CD14-positive monocyte (primary cell): Measurements from ENCODE around the gene MALRD1. TPM values are rescaled to one million over a fixed set of nuclear protein-coding genes. Genes with fewer than 3 reads are reported as not detected.

ENCODE experiments used
- DNase-seq, 3 donors: peaks; one replicate each; pipeline ENCODE4 v3.0.0-alpha.2; 2011 to 2022
- H2AFZ ChIP-seq: 2 replicates; pipeline ENCODE4 v1.6.0; 2012; ENCODE audit warnings: mild to moderate bottlenecking, low read depth, low read length, inconsistent platforms; ENCODE audit not compliant: insufficient read depth, poor library complexity, severe bottlenecking
- H3K27ac ChIP-seq, 2 donors: 1 replicate in 1 of 2; 2 replicates in 1 of 2; pipeline ENCODE4 v1.5.1; 2012 to 2013; ENCODE audit warnings: low read length in 2 of 2, control low read depth in 1 of 2, inconsistent platforms in 1 of 2, low read depth in 1 of 2, mild to moderate bottlenecking in 1 of 2
- H3K27me3 ChIP-seq, 2 donors: one replicate each; pipeline versions ENCODE4 v1.6.0 to v1.6.1; 2011 to 2013; ENCODE audit warnings: low read length in 2 of 2; ENCODE audit not compliant: control insufficient read depth in 2 of 2, insufficient read depth in 2 of 2
- H3K36me3 ChIP-seq, 2 donors: replicated peaks in 1 of 2; 1 replicate in 1 of 2; 2 replicates in 1 of 2; pipeline versions ENCODE4 v1.5.1 to v1.6.1; 2012 to 2013; ENCODE audit warnings: low read length in 2 of 2, control low read depth in 1 of 2, inconsistent platforms in 1 of 2, mild to moderate bottlenecking in 1 of 2; ENCODE audit not compliant: insufficient read depth in 2 of 2, control insufficient read depth in 1 of 2
- H3K4me1 ChIP-seq, 2 donors: 1 replicate in 1 of 2; 2 replicates in 1 of 2; pipeline versions ENCODE4 v1.5.1 to v1.6.1; 2012 to 2013; ENCODE audit warnings: low read length in 2 of 2, control low read depth in 1 of 2, inconsistent platforms in 1 of 2, mild to moderate bottlenecking in 1 of 2, moderate library complexity in 1 of 2; ENCODE audit not compliant: insufficient read depth in 2 of 2, control insufficient read depth in 1 of 2
- H3K4me2 ChIP-seq: replicated peaks from 2 replicates; pipeline ENCODE3; 2012; ENCODE audit warnings: low read length, moderate library complexity, mild to moderate bottlenecking; ENCODE audit not compliant: poor library complexity, severe bottlenecking; ENCODE audit errors: extremely low read depth
- H3K4me3 ChIP-seq, 3 experiments: fragments of 200-600 bp in 1 of 3; sonication (generic) in 1 of 3; replicated peaks in 1 of 3; 1 replicate in 2 of 3; 2 replicates in 1 of 3; pipeline ENCODE4 v1.5.1; 2011 to 2013; ENCODE audit warnings: low read length in 3 of 3, mild to moderate bottlenecking in 3 of 3, control low read depth in 2 of 3, low read depth in 2 of 3, inconsistent platforms in 1 of 3, moderate library complexity in 1 of 3
- H3K79me2 ChIP-seq: 2 replicates; pipeline ENCODE4 v1.6.0; 2012; ENCODE audit warnings: mild to moderate bottlenecking, control low read depth, inconsistent platforms, low read length, moderate library complexity; ENCODE audit not compliant: insufficient read depth
- H3K9ac ChIP-seq: 2 replicates; pipeline ENCODE4 v1.6.0; 2017; ENCODE audit warnings: low read length, mild to moderate bottlenecking; ENCODE audit not compliant: insufficient read depth, poor library complexity, severe bottlenecking
- H3K9me3 ChIP-seq, 2 donors: replicated peaks in 1 of 2; 1 replicate in 1 of 2; 2 replicates in 1 of 2; pipeline versions ENCODE4 v1.5.1 to v1.6.1; 2012 to 2013; ENCODE audit warnings: low read length in 2 of 2, control low read depth in 1 of 2; ENCODE audit not compliant: control insufficient read depth in 1 of 2, insufficient read depth in 1 of 2
- H4K20me1 ChIP-seq: 2 replicates; pipeline ENCODE4 v1.6.0; 2012; ENCODE audit warnings: mild to moderate bottlenecking, low read length, control low read depth, moderate library complexity; ENCODE audit not compliant: insufficient read depth
- H3K27ac Mint-ChIP-seq, 7 donors: one replicate each; pipeline ENCODE4 v1.8.0; 2020; ENCODE audit warnings: mild to moderate bottlenecking in 7 of 7, mixed read lengths in 7 of 7, moderate library complexity in 6 of 7, inconsistent platforms in 2 of 7
- H3K27me3 Mint-ChIP-seq, 3 donors: one replicate each; pipeline ENCODE4 v1.8.0; 2021 to 2022; ENCODE audit warnings: low read depth in 3 of 3, mild to moderate bottlenecking in 3 of 3, mixed read lengths in 3 of 3, moderate library complexity in 3 of 3, inconsistent platforms in 1 of 3
- H3K36me3 Mint-ChIP-seq, 2 donors: one replicate each; pipeline ENCODE4 v1.8.0; 2020; ENCODE audit warnings: mixed read lengths in 2 of 2, inconsistent platforms in 1 of 2, mild to moderate bottlenecking in 1 of 2
- H3K4me1 Mint-ChIP-seq: one replicate; pipeline ENCODE4 v1.8.0; 2020; ENCODE audit warnings: mild to moderate bottlenecking, mixed read lengths
- H3K4me3 Mint-ChIP-seq, 2 donors: one replicate each; pipeline ENCODE4 v1.8.0; 2020; ENCODE audit warnings: mild to moderate bottlenecking in 2 of 2, mixed read lengths in 2 of 2, moderate library complexity in 1 of 2
- H3K9me3 Mint-ChIP-seq, 7 donors: one replicate each; pipeline ENCODE4 v1.8.0; 2020 to 2022; ENCODE audit warnings: mixed read lengths in 7 of 7, mild to moderate bottlenecking in 6 of 7, moderate library complexity in 6 of 7, inconsistent platforms in 2 of 7
- CTCF ChIP-seq: fragments of 200-600 bp; IDR thresholded peaks from one replicate; pipeline ENCODE4 v1.8.0; 2022; ENCODE audit warnings: antibody characterized with exemption, mild to moderate bottlenecking
- WGBS: methylation state at CpG from one replicate; pipeline ENCODE4 v1.1.5; 2013; ENCODE audit warnings: missing lambda C conversion rate; ENCODE audit not compliant: insufficient coverage; 5-methylcytosine and 5-hydroxymethylcytosine counted together
- intact Hi-C, 2 donors: fragments of 100-400 bp; cut with micrococcal nuclease; formaldehyde crosslinking; loops; one replicate each; pipeline versions ENCODE4 v1.15.0 to v1.15.1; 2023
- polyA plus RNA-seq, 3 donors: library from polyadenylated mRNA; depleted of rRNA in 1 of 3; unstranded in 2 of 3; stranded (reverse) in 1 of 3; fragments of 300-500 nt in 2 of 3; fragments of >200 nt in 1 of 3; fragmentation: Illumina TruSeq in 2 of 3; gene quantifications; 1 replicate in 2 of 3; 2 replicates in 1 of 3; pipeline ENCODE4 v1.2.3, GENCODE V29; 2012 to 2021

MALRD1 gene
- polyA plus RNA-seq, 3 donors = not detected

- no peak for TF ChIP-seq CTCF
- Histone ChIP-seq H3K9me3 (peaks cover 3 to 8% of the 10 kb centered on the region in 2 donors), H4K20me1 (no peaks in the 10 kb centered on the region), H3K27ac (no peak overlapping the region), H3K79me2 (no peaks in the 10 kb centered on the region), H3K27me3 (no peaks in the 10 kb centered on the region), H3K4me3 (no peak overlapping the region), H3K4me1 (no peaks in the 10 kb centered on the region), H3K9ac (no peak overlapping the region), H2AFZ (no peak overlapping the region), H3K4me2 (no peak overlapping the region), H3K36me3 (no peaks in the 10 kb centered on the region)
- H3K4me3 Mint-ChIP-seq = no peak overlapping the region
- H3K27me3 Mint-ChIP-seq = peaks cover 0 to 8% (median 0%) of the 10 kb centered on the region in 3 donors
- no peak overlapping the region for H3K27ac Mint-ChIP-seq
- no peaks in the 10 kb centered on the region for H3K36me3 Mint-ChIP-seq
- 100% methylated on average over 1 of the region's 2 CpGs for WGBS
- peaks cover 2 to 10% (median 6%) of the 10 kb centered on the region in 7 donors for H3K9me3 Mint-ChIP-seq
- no peak for DNase-seq
- intact Hi-C loops = no loop called here
- no peaks in the 10 kb centered on the region for H3K4me1 Mint-ChIP-seq
Observed at GRCh38 chr10:19049567-19049966, 966 bp downstream of the MALRD1 start.

- DNase-seq = no peak
- H3K36me3 ChIP-seq = no peaks in the 10 kb centered on the region
- H3K79me2 ChIP-seq = no peaks in the 10 kb centered on the region
- H3K27ac ChIP-seq = no peak overlapping the region
- no CpG with 5 or more reads among the region's 5 CpGs for WGBS
- H3K27me3 Mint-ChIP-seq = peaks cover 0 to 6% (median 0%) of the 10 kb centered on the region in 3 donors
- H3K27me3 ChIP-seq = no peaks in the 10 kb centered on the region
- H3K36me3 Mint-ChIP-seq = no peaks in the 10 kb centered on the region
- no peak overlapping the region for H3K9ac ChIP-seq
- TF ChIP-seq CTCF = no peak
- no peak overlapping the region for H3K4me3 ChIP-seq
- no peak overlapping the region for H3K4me3 Mint-ChIP-seq
- intact Hi-C loops = no loop called here
- no peaks in the 10 kb centered on the region for H3K4me1 Mint-ChIP-seq
- H3K4me1 ChIP-seq = no peaks in the 10 kb centered on the region
- H3K4me2 ChIP-seq = no peak overlapping the region
- peaks cover 0 to 11% of the 10 kb centered on the region in 2 donors for H3K9me3 ChIP-seq
- H2AFZ ChIP-seq = no peak overlapping the region
- no peaks in the 10 kb centered on the region for H4K20me1 ChIP-seq
- no peak overlapping the region for H3K27ac Mint-ChIP-seq
- H3K9me3 Mint-ChIP-seq = peaks cover under 1 to 8% (median 3%) of the 10 kb centered on the region in 7 donors
Observed at GRCh38 chr10:19054289-19054835, 5.8 kb downstream of the MALRD1 start.
